HG03097 (cell line): ENCODE data around the gene CNEP1R1.
A peak's percentile ranks its signal among the peaks of the same experiment; 100 is the strongest.

ENCODE experiments used
- ATAC-seq: cut with Tn5 transposase; IDR thresholded peaks from one replicate; pipeline ENCODE4 v1.9.1; 2021; ENCODE audit not compliant: unreplicated experiment, low FRiP score

Gene CNEP1R1

GRCh38 chr16:50059669-50060068 is 34.6 kb downstream of the CNEP1R1 start:
- no peak for ATAC-seq

GRCh38 chr16:50061326-50061725 is 36.3 kb downstream of the CNEP1R1 start:
- no peak for ATAC-seq

GRCh38 chr16:50065241-50065623 is 40.2 kb downstream of the CNEP1R1 start:
- ATAC-seq: no peak

- ATAC-seq: peak; percentile 82
These were observed 40.8 kb downstream of the CNEP1R1 start, which contains the start of gene HEATR3 for GRCh38 chr16:50065624-50066481. Gene HEATR3, plus strand, starts transcription at chr16:50065970. Its CDS starts 162 bp downstream, at chr16:50066132.

- ATAC-seq: no peak
These were observed 41.7 kb downstream of the CNEP1R1 start for GRCh38 chr16:50066482-50067289.

- no peak for ATAC-seq
These were observed 42.3 kb downstream of the CNEP1R1 start for GRCh38 chr16:50067290-50067853.

- ATAC-seq: no peak
These were observed 43.5 kb downstream of the CNEP1R1 start for GRCh38 chr16:50068550-50068949.

- ATAC-seq: no peak
These were observed 44.0 kb downstream of the CNEP1R1 start for GRCh38 chr16:50069060-50069459.

- ATAC-seq: no peak
These were observed 46.1 kb downstream of the CNEP1R1 start for GRCh38 chr16:50071075-50071671.

GRCh38 chr16:50072730-50073129 is 47.7 kb downstream of the CNEP1R1 start:
- ATAC-seq: no peak

- no peak for ATAC-seq
These were observed 54.5 kb downstream of the CNEP1R1 start for GRCh38 chr16:50079397-50080140.

GRCh38 chr16:50081428-50082018 is 56.5 kb downstream of the CNEP1R1 start:
- no peak for ATAC-seq

GRCh38 chr16:50083996-50084395 is 59.0 kb downstream of the CNEP1R1 start:
- ATAC-seq: no peak

- ATAC-seq: no peak
These were observed 61.2 kb downstream of the CNEP1R1 start for GRCh38 chr16:50086176-50086575.
